ENCODE data around the gene HCN1.

HCN1 gene

DNA sequence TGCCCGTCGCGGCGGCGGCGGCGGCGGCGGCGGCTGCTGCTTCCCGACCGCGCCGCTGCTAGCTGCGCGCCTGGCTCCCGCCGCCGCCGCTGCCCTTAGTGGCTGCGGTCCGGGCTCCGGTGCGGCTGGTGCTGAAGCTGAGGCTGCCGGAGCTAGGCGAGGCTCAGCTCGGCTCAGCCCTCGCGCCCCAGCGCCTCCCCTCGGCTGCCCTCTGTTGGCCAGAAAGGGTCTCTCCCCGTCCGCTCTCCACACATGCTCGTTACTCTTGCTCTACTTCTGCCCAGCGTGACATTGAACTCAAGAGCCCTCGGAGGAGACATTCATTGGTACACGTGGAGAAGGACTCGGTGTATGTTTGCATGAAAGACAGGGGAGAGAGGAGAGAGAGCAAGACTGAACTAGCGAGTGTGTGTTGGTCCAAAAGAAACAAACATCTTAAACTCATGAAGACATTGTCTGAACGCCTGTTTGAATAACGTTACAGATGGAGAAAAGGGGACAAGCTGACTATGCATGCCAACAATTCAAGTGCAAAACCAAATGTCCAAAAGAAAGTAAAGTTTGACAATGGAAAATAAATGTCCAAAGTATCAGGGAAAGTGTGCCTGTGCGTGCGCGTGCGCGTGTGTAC, at the start of gene HCN1:
TSS of gene HCN1 (minus strand) at position 175 of the 631 bp plus-strand sequence.
- TF ChIP-seq, protein P1, sequence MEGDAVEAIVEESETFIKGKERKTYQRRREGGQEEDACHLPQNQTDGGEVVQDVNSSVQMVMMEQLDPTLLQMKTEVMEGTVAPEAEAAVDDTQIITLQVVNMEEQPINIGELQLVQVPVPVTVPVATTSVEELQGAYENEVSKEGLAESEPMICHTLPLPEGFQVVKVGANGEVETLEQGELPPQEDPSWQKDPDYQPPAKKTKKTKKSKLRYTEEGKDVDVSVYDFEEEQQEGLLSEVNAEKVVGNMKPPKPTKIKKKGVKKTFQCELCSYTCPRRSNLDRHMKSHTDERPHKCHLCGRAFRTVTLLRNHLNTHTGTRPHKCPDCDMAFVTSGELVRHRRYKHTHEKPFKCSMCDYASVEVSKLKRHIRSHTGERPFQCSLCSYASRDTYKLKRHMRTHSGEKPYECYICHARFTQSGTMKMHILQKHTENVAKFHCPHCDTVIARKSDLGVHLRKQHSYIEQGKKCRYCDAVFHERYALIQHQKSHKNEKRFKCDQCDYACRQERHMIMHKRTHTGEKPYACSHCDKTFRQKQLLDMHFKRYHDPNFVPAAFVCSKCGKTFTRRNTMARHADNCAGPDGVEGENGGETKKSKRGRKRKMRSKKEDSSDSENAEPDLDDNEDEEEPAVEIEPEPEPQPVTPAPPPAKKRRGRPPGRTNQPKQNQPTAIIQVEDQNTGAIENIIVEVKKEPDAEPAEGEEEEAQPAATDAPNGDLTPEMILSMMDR (conservative IDR thresholded peaks at IDR 0.05; ENCODE audit: control insufficient read depth, insufficient read depth, low read depth, low read length) = peak; percentile 58
- no peak within 1 kb of the TSS for H3K4me3 ChIP-seq (ENCODE audit: control insufficient read depth, low read depth, low read length)
- DNase-seq (ENCODE audit: low read depth) = peak; percentile 61

DNA sequence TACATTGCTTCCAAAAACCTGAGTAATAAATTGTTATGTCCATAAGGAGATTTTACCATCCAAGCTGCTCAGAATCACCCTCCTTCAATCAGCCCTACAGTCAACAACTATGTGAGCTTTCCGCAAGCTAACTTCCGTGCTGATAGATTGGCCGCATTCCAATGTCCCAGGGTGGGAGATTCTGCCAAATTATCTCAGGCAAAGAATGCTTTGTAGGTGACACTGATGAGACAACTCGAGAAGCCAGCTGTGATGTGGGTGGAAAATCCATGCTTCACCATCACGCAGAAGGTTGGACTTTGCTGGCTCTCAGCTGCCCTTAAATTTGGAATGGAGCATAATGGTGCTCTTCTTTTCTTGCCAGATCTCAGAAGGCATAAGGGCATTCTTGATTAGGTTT, 44.9 kb upstream of the HCN1 start:
- no peak overlapping the region for H3K4me3 ChIP-seq (ENCODE audit: control insufficient read depth, low read depth, low read length)
- TF ChIP-seq, protein P1 (conservative IDR thresholded peaks at IDR 0.05; ENCODE audit: control insufficient read depth, insufficient read depth, low read depth, low read length) = no peak
- DNase-seq (ENCODE audit: low read depth) = no peak

DNA sequence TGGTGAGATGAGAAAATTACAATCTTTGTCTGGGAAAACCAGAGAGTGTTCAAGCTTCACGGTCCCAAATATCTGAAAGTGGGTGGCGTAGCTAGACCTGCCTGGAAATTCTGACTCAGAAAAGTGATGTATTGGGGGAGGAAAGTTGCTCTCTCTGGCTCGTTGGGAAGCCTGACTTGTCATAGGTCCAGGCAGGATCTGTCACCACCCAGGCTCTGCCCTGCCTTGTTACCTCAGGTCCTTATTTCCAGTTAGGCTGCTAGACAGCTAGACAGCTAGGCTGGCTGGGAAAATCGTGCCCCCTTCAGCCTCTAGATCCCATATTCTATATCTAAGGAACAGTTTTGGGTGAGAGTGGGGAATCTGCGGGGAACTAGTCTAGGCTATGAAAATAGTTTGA, 41.0 kb upstream of the HCN1 start:
- TF ChIP-seq, protein P1 (conservative IDR thresholded peaks at IDR 0.05; ENCODE audit: control insufficient read depth, insufficient read depth, low read depth, low read length) = no peak
- no peak for DNase-seq (ENCODE audit: low read depth)
- H3K4me3 ChIP-seq (ENCODE audit: control insufficient read depth, low read depth, low read length) = no peak overlapping the region

DNA sequence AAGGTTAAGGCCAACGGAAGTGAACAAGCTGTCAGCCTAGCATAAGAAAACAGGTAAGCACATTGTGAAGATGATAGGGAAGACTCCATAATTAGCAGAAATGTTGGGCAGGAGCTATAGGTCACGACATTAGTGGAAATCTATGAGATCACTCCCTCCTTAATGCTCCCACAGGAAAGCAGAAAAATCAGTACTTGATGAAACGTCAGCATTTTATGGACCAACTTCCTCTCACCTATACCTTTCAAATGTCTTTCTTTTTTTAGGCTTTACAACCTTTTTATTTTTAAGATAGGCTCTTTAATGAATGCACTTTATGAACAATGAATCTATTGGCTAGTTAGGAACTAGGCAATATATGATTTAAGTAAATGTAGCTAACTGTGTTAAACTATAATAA, 29.4 kb upstream of the HCN1 start:
- TF ChIP-seq, protein P1 (conservative IDR thresholded peaks at IDR 0.05; ENCODE audit: control insufficient read depth, insufficient read depth, low read depth, low read length) = no peak
- H3K4me3 ChIP-seq (ENCODE audit: control insufficient read depth, low read depth, low read length) = no peak overlapping the region
- DNase-seq (ENCODE audit: low read depth) = no peak

DNA sequence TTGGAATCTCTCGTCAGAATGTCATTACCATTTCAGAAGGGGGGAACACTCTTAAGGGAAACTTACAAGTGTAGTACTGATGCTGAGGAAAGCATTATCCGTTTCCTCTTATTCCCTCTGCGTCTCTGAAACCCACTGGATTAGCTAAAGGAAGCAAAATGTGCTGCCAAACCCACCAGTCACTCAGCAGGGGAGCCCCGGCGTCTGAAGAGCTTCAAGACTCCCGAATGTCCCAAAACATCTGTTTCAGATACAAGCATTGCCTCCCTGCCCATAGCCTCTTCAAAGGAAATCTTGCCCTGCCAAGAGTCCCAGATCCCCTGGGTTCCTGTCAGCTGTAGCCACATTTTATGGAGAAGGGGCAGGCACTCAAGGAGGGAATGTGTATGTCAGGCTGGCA, 1.0 kb upstream of the HCN1 start:
- DNase-seq (ENCODE audit: low read depth) = no peak
- TF ChIP-seq, protein P1 (conservative IDR thresholded peaks at IDR 0.05; ENCODE audit: control insufficient read depth, insufficient read depth, low read depth, low read length) = no peak
- H3K4me3 ChIP-seq (ENCODE audit: control insufficient read depth, low read depth, low read length) = no peak overlapping the region

DNA sequence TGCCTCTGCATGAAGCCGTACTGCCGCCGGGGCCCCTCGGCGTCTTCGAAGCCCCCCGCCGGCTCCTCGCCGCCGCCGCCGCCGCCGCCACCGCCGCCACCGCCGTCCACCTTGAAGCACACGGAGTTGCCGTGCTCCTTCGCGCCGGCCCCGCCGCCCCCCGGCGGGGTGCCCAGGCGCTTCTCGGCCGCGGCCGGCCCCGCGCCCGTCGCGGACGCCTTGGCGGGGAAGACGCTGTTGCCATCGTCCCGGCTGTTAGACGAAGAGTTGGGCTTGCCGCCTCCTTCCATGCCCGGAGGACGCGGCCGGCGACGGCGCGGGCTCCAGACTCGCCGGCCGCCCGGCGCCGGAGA, 400 bp downstream of the HCN1 start:
- no peak overlapping the region for H3K4me3 ChIP-seq (ENCODE audit: control insufficient read depth, low read depth, low read length)
- no peak for DNase-seq (ENCODE audit: low read depth)
- TF ChIP-seq, protein P1 (conservative IDR thresholded peaks at IDR 0.05; ENCODE audit: control insufficient read depth, insufficient read depth, low read depth, low read length) = no peak
